ENCODE measurements around the gene BTBD2. TPM values are rescaled to one million over a fixed set of nuclear protein-coding genes. Genes with fewer than 3 reads are reported as not detected.

The BTBD2 gene
- total and polyA plus RNA-seq, 2 of the 13 experiments (the other 11 are each of a cell fraction or from before 2014, with no cell fraction given), result 28.1 to 45.3 TPM

DNA sequence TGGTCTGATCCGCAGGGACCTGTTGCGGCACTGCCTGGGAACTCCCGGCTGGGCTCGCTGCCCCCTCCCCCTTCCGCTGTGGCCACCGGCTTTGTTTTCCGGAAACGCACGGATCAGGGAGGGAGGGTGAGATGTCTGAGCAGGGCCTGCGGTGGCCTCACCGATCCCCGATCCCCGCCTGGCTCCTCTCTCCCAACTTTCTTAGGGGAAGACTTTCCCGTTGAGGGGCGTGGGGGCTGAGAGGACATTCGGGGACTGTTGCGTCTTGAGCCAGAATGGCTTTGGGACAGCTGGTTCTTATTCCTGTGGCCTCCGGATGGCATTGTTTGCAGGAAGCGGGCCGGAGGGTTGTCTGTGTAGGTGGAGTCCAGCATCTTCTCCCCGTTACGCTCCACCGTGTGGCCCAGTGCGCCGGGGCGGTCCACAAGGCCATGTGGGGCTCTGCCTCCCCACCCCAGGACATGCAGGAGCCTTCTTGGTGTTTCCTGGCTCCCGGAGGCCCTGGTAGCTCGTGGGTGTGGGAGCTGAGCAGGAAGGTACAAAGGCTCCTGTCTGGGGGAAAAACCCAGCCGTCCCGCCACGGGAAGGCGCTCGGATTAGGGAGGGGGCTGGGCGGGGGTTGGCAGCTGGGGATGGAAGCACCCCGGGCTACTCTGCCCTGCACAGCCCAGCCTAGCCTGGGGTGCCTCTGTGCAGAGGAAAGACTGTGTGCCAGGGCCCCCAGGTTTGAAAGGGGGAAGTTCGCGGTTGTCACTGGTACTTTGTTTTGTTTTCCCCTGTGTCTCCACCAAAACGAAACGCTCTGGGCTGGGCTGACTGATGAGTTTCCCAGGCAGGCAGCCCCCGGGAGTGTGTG lies 73.2 kb downstream of the BTBD2 start (continued):
- TF ChIP-seq ZSCAN9 (CRISPR knock-in tag; IDR thresholded peaks at IDR 0.05; ENCODE audit: borderline replicate concordance) (no peak; the same call in 1 of the 2 replicates), DPF2 (CRISPR knock-in tag; IDR thresholded peaks at IDR 0.05; ENCODE audit: borderline replicate concordance, low read depth) (peak; percentile 55; the same call in 1 of the 2 replicates), ZBTB3 (CRISPR knock-in tag; IDR thresholded peaks at IDR 0.05; ENCODE audit: borderline replicate concordance, low read depth) (no peak), MIER2 (CRISPR knock-in tag; IDR thresholded peaks at IDR 0.05) (no peak), JARID2 (CRISPR knock-in tag; IDR thresholded peaks at IDR 0.05; ENCODE audit: insufficient replicate concordance) (no peak), MAF1 (CRISPR knock-in tag; IDR thresholded peaks at IDR 0.05; ENCODE audit: borderline replicate concordance) (0 out of 2 replicates have a peak, but pooled peaks have one; percentile 16), NR2C2 (CRISPR knock-in tag; IDR thresholded peaks at IDR 0.05; ENCODE audit: borderline replicate concordance) (peak; percentile 52), ZKSCAN8 (CRISPR knock-in tag; IDR thresholded peaks at IDR 0.05; ENCODE audit: borderline replicate concordance) (peak; percentile 54; the same call in 1 of the 2 replicates), ZSCAN20 (CRISPR knock-in tag; IDR thresholded peaks at IDR 0.05; ENCODE audit: borderline replicate concordance) (no peak), ATF5 (CRISPR knock-in tag; IDR thresholded peaks at IDR 0.05; ENCODE audit: low read depth) (no peak), TEAD3 (CRISPR knock-in tag; optimal IDR thresholded peaks at IDR 0.05; ENCODE audit: borderline replicate concordance) (no peak), ZSCAN25 (CRISPR knock-in tag; IDR thresholded peaks at IDR 0.05) (peak; percentile 33; the same call in 1 of the 2 replicates), RXRA (CRISPR knock-in tag; IDR thresholded peaks at IDR 0.05) (no peak; the same call in 1 of the 2 replicates), SRF (IDR thresholded peaks at IDR 0.05; ENCODE audit: low read depth, low read length) (no peak), PPARG (CRISPR knock-in tag; conservative IDR thresholded peaks at IDR 0.05) (no peak; the same call in 1 of the 2 replicates), KDM6A (CRISPR knock-in tag; IDR thresholded peaks at IDR 0.05; ENCODE audit: low read depth) (peak; percentile 42; the same call in 1 of the 2 replicates), RFX5 (IDR thresholded peaks at IDR 0.05; ENCODE audit: low read depth, low read length) (no peak), GATAD1 (CRISPR knock-in tag; IDR thresholded peaks at IDR 0.05) (peak; percentile 80), CBX1 (IDR thresholded peaks at IDR 0.05; ENCODE audit: low read depth) (no peak), GABPB1 (CRISPR knock-in tag; IDR thresholded peaks at IDR 0.05) (peak; percentile 89), KMT2A (CRISPR knock-in tag; IDR thresholded peaks at IDR 0.05) (peak; percentile 65; the same call in 1 of the 2 replicates), CSRNP2 (CRISPR knock-in tag; conservative IDR thresholded peaks at IDR 0.05; ENCODE audit: low read depth) (no peak), IKZF5 (CRISPR knock-in tag; IDR thresholded peaks at IDR 0.05) (peak; percentile 67; the same call in 1 of the 2 replicates), SP5 (CRISPR knock-in tag; IDR thresholded peaks at IDR 0.05; ENCODE audit: borderline replicate concordance, low read depth) (no peak; the same call in 1 of the 2 replicates), NFE2 (CRISPR knock-in tag; IDR thresholded peaks at IDR 0.05) (no peak), ZNF383 (CRISPR knock-in tag; IDR thresholded peaks at IDR 0.05; ENCODE audit: borderline replicate concordance) (0 out of 2 replicates have a peak, but pooled peaks have one; percentile 83), REXO4 (CRISPR knock-in tag; IDR thresholded peaks at IDR 0.05; ENCODE audit: borderline replicate concordance) (no peak), ZNF737 (CRISPR knock-in tag; IDR thresholded peaks at IDR 0.05; ENCODE audit: borderline replicate concordance) (no peak), CC2D1A (CRISPR knock-in tag; IDR thresholded peaks at IDR 0.05) (no peak)

Data from HepG2 (cell line).